Upper lobe of right lung (tissue), 1 donor: ENCODE data around the gene EPHA1. TPM values are rescaled to one million over a fixed set of nuclear protein-coding genes. Genes with fewer than 3 reads are reported as not detected.

ENCODE experiments used
- ATAC-seq: fragments of 200-7000 bp; cut with Tn5 transposase; one replicate; pipeline ENCODE4 v1.9.1; 2020; ENCODE audit warnings: mild to moderate bottlenecking, moderate library complexity
- DNase-seq: peaks from one replicate; pipeline ENCODE4 v3.0.0-alpha.2; 2020
- H3K27ac ChIP-seq: fragments of 200-600 bp; one replicate; pipeline ENCODE4 v1.8.0; 2022
- H3K27me3 ChIP-seq: fragments of 200-600 bp; one replicate; pipeline ENCODE4 v1.8.0; 2022; ENCODE audit warnings: mild to moderate bottlenecking
- H3K36me3 ChIP-seq: fragments of 200-600 bp; one replicate; pipeline ENCODE4 v1.8.0; 2022
- H3K4me1 ChIP-seq: fragments of 200-600 bp; one replicate; pipeline ENCODE4 v1.8.0; 2022
- H3K4me3 ChIP-seq: fragments of 200-600 bp; one replicate; pipeline ENCODE4 v1.8.0; 2022; ENCODE audit warnings: mild to moderate bottlenecking
- H3K9me3 ChIP-seq: fragments of 200-600 bp; one replicate; pipeline ENCODE4 v1.8.0; 2022
- intact Hi-C: fragments of 100-400 bp; cut with DNase I; formaldehyde crosslinking; loops from one replicate; pipeline ENCODE4 v1.11.0; 2022
- long read RNA-seq: library from polyadenylated mRNA; unstranded; transcript quantifications from one replicate; pipeline ENCODE4 v2.0.0, GENCODE V29; 2021
- total RNA-seq: library from RNA; stranded (reverse); fragmentation: NEBNext Ultra II Directional; extraction: Animal tissue kit (Norgen Biotek cat#: 25700); gene quantifications from one replicate; pipeline ENCODE4 v1.2.1, GENCODE V29; 2021
- TF ChIP-seq, protein P1 (sequence below): fragments of 200-600 bp; IDR thresholded peaks from one replicate; pipeline ENCODE4 v1.8.0; 2022; ENCODE audit warnings: antibody characterized with exemption
- donor health status: DM: no; HTN: yes; CAD: no; lungs with severe emphysema.

The EPHA1 gene
- total RNA-seq: 13.9 TPM
- long read RNA-seq, transcript EPHA1-201 (18 exons, 3,363 nt): major isoform, 8 of 23 reads
- long read RNA-seq, partial matches to known transcripts: 7 of 23 reads
- long read RNA-seq, other reads (novel, unspliced or antisense): 8 of 23 reads

- Histone ChIP-seq H3K4me3 (peak within 1 kb of the TSS; percentile 52), H3K36me3 (no peaks in the 10 kb centered on the region), H3K9me3 (no peaks in the 10 kb centered on the region), H3K27ac (peak within 1 kb of the TSS; percentile 42), H3K4me1 (peaks cover 38% of the 10 kb centered on the region), H3K27me3 (no peaks in the 10 kb centered on the region)
- peak; percentile 85 for DNase-seq
- ATAC-seq: peak; percentile 84
- intact Hi-C loops: no loop called here
- TF ChIP-seq, protein P1, sequence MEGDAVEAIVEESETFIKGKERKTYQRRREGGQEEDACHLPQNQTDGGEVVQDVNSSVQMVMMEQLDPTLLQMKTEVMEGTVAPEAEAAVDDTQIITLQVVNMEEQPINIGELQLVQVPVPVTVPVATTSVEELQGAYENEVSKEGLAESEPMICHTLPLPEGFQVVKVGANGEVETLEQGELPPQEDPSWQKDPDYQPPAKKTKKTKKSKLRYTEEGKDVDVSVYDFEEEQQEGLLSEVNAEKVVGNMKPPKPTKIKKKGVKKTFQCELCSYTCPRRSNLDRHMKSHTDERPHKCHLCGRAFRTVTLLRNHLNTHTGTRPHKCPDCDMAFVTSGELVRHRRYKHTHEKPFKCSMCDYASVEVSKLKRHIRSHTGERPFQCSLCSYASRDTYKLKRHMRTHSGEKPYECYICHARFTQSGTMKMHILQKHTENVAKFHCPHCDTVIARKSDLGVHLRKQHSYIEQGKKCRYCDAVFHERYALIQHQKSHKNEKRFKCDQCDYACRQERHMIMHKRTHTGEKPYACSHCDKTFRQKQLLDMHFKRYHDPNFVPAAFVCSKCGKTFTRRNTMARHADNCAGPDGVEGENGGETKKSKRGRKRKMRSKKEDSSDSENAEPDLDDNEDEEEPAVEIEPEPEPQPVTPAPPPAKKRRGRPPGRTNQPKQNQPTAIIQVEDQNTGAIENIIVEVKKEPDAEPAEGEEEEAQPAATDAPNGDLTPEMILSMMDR: peak; percentile 49
Observed at GRCh38 chr7:143408686-143409561, at the start of gene EPHA1. Gene EPHA1 (minus strand): TSS chr7:143408856. CDS start chr7:143408805, 51 bp downstream.

- ATAC-seq: peak; percentile 70
- H3K36me3 ChIP-seq: no peaks in the 10 kb centered on the region
- intact Hi-C loops: no loop called here
Observed at GRCh38 chr7:143458263-143458662, 49.6 kb upstream of the EPHA1 start.

DNA sequence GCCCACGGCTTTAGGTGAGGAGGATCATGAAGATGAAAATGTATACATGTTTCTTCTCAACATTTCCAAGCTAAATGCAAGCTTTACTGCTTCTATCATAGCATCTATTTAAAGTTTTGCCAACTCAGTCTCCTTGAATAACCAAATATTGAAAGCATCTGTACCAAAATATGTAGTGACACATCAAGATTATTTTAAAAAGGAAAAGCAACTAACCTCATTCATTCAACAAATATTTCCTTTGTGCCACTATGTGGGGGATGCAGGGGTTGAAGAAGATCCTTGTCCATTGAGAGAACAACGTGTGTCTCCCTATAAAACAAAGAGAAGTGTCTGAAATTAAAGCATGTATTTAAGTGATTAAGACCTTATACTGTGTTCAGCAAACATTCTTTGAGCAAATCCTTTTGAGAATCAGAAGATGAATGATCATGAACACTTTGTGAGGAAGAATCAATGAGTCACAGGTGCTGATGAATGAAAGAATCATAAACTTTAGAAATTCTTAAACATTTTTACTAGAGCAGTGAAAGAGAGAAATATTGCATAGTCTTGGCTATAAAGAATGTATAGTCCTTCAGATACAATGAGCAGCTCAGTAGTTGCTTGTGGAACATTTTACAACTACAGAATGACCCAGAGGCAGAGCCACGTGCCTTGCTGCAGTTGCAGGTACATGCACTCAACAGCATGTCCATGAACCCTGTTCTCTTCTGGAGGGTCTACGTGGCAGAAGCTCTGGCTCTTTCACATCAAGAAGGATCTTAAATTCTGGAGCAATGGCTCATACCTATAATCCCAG is 48.5 kb upstream of the EPHA1 start:
- TF ChIP-seq, protein P1: no peak
- H3K9me3 ChIP-seq: no peaks in the 10 kb centered on the region
- no peaks in the 10 kb centered on the region for H3K27me3 ChIP-seq
- DNase-seq (no peak), ATAC-seq (no peak)
- no peak overlapping the region for H3K27ac ChIP-seq
- no peak overlapping the region for H3K4me3 ChIP-seq
- intact Hi-C loops: no loop called here
- H3K36me3 ChIP-seq: no peaks in the 10 kb centered on the region
- H3K4me1 ChIP-seq: no peaks in the 10 kb centered on the region

More at GRCh38 chr7:143458263-143458662, 49.6 kb upstream of the EPHA1 start:
- no peaks in the 10 kb centered on the region for H3K9me3 ChIP-seq
- DNase-seq: no peak
- no peaks in the 10 kb centered on the region for H3K4me1 ChIP-seq
- no peak overlapping the region for H3K4me3 ChIP-seq
- H3K27me3 ChIP-seq: no peaks in the 10 kb centered on the region
- TF ChIP-seq, protein P1: no peak
- H3K27ac ChIP-seq: no peak overlapping the region

- H3K9me3 ChIP-seq: no peaks in the 10 kb centered on the region
- no peaks in the 10 kb centered on the region for H3K4me1 ChIP-seq
- no peaks in the 10 kb centered on the region for H3K36me3 ChIP-seq
- intact Hi-C loops: no loop called here
- TF ChIP-seq, protein P1: no peak
- no peak overlapping the region for H3K27ac ChIP-seq
- ATAC-seq (no peak), DNase-seq (no peak)
- no peaks in the 10 kb centered on the region for H3K27me3 ChIP-seq
- H3K4me3 ChIP-seq: no peak overlapping the region
Observed at GRCh38 chr7:143455942-143456341, 47.3 kb upstream of the EPHA1 start.

GRCh38 chr7:143455491-143455890 is 46.8 kb upstream of the EPHA1 start:
- DNase-seq (no peak), ATAC-seq (no peak)
- H3K27ac ChIP-seq: no peak overlapping the region
- H3K9me3 ChIP-seq: no peaks in the 10 kb centered on the region
- H3K27me3 ChIP-seq: no peaks in the 10 kb centered on the region
- H3K4me1 ChIP-seq: no peaks in the 10 kb centered on the region
- H3K36me3 ChIP-seq: no peaks in the 10 kb centered on the region
- no peak overlapping the region for H3K4me3 ChIP-seq
- intact Hi-C loops: no loop called here
- TF ChIP-seq, protein P1: no peak
